Measurements from ENCODE around the gene CREB3L2.
"Not testable (repeated sequence)": the region's sequence is repeated elsewhere in the genome, so short reads cannot be mapped to it uniquely, and the experiment has no call there.

CREB3L2 gene

DNA sequence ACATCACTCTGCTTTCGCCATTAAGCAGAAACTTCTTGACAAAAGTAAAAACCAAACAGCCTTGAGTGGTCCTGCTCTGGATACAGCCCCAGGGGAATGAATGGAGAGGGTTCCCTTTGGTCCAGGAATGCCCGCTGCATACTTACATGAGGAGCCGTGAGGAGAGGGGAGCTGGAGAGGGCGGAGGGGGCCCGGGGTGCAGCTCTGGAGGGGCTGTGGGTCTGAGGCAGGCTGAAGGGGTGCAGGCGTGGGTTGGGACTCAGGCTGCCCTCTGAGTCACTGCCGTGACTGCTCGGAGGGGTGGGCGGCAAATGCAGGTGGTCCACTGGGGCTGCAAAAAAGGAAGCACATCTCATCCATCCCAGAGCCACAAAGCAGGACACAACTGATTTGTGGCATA is 93.8 kb downstream of the CREB3L2 start:
- DNase-seq (ENCODE audit: low read depth in 1 of 2, low spot score in 1 of 2) = no peak

DNA sequence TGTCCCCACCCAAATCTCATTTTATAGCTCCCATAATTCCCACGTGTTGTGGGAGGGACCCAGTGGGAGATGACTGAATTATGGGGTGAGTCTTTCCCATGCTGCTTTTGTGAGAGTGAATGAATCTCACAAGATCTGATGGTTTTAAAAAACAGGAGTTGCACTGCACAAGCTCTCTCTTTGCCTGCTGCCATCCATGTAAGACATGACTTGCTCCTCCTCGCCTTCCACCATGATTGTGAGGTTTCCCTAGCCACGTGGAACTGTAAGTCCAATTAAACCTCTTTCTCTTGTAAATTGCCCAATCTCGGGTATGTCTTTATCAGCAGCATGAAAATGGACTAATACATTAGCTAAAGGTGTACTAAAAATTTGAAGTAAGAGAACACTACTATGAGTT is 95.2 kb downstream of the CREB3L2 start:
- DNase-seq (ENCODE audit: low read depth in 1 of 2, low spot score in 1 of 2) = not testable (repeated sequence)

- no peak for DNase-seq (ENCODE audit: low read depth in 1 of 2, low spot score in 1 of 2)
These were observed 97.1 kb downstream of the CREB3L2 start for GRCh38 chr7:137904833-137905232.

GRCh38 chr7:137903382-137904169 is 98.3 kb downstream of the CREB3L2 start:
- peak; percentile 5 to 21 for DNase-seq (ENCODE audit: low read depth in 1 of 2, low spot score in 1 of 2)

DNA sequence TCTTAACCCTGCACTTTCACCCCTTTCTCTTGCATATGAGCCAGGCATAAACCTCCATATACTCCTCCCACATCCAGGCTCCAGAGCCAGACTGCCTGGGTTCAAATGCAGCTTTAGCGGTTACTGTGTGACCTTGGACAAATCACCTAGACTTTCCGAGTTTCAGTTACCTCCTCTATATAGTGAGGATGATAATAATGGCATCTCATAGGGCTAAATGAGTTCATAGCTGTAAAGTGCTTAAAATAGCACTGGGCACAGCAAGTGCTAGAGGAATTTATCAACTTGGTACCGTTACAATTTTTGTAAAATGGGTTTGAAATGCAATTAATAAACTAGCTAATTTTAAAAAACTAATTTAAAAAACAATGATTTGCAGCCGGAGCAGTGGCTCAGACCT is 101.7 kb downstream of the CREB3L2 start:
- no peak for DNase-seq (ENCODE audit: low read depth in 1 of 2, low spot score in 1 of 2)

DNA sequence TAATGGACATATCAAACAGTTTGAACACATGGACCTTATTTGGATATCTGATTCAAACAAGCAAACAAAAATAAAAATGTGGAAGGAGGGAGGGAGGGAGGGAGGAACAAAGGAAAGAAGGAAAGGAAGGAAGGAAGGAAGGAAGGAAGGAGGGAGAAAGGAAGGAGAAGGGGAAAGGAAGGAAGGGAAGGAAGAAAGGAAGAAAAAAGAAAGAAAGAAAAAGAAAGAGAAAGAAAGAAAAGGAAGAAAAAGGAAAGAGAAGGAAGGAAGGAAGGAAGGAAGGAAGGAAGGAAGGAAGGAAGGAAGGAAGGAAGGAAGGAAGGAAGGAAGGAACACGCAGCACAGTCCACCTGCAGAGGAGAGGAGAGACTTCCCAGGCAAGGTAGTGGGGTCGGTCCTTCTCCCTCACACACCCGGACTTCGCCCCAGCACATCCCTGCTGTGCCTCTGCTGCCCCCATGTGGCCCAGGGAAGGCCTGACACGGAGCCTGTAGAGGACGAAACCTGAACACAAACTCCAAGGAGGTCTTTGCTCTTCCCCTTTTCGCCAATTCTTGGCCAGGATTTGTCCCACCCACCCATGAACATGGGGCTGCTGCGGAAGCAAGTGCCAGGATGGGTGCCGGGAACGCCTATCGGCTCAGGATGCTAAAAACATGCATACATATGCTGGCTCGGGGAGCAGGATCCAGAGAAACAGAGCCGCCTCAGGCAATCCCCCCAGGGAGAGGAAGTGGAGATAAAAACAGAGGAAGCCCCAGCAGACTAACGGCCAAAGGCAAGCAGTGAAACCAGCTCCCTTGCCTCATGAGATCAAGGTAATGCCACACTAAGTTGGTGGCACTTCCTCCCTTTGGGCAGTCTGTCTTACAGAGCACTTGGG is 102.8 kb downstream of the CREB3L2 start:
- DNase-seq (ENCODE audit: low read depth in 1 of 2, low spot score in 1 of 2) = peak; percentile 53 to 70

DNA sequence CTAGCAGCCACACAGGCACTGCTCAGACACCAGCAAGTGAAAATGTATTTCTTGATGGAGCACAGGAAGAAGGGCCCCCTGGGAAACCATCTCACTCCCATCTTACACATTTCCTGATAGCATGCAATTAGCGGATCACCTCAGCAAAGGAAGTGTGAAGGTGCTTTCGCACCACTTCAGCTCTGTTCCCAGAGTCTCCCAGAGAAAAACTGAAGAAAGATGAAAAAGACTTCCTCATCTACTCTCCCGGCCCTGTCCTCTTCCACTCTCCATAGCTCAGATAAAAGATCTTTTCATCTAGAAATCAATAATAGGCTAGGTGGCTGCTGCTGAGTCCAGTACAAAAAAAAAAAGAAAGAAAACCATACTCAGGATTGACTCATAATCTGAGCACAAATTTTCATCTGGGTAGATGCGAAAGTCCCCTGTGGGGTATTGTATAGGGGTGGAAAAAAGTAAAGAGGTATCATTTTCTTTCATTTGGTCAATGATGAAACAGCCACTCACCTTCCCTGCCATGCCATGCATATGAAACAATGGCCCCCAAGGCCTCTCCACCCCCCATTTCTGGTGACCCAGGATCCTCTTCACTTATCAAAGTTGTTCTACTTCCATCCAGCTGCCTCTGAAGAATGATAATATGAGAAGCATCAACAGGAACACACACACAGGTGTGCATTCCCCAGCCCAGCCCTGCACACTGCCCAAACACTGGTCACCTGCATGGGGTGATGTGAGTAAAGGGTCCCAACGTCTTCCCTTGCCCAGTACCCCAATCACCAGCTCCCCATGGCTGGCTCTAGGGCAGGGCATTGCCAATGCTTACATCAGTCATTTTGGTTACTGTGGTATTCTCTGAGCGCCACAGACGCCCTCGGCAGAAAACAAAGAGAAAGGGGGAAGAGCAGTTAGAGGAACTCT is 106.3 kb downstream of the CREB3L2 start:
- no peak for DNase-seq (ENCODE audit: low read depth in 1 of 2, low spot score in 1 of 2)

DNA sequence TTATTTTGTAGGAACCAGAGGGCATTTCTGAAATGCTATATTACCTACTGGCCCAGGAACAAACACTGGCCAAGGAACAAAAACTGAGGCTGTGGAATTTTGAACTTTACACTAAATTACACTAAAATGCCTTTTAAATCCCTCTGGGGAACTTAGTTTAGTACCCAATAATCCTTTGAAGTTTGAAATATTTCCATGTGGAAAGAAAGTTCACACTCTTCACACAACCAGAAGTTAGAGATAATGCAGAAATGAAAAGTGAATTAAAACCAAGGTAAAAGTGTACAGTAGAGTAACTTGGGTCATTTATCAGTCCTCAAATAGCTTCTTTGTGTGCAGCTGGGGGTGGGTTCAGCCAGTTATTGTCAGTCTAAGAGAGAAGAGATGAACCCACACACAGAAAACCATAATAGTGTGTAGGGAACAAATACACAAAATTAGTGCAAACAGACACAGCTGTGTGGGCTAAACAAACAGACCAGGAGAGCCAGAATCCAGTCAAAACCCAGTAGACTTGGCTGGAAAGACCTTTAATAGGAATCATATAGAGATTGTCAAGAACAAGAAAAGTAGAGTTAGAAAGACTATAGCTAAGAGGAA is 108.6 kb downstream of the CREB3L2 start:
- no peak for DNase-seq (ENCODE audit: low read depth in 1 of 2, low spot score in 1 of 2)

- no peak for DNase-seq (ENCODE audit: low read depth in 1 of 2, low spot score in 1 of 2)
These were observed 110.8 kb downstream of the CREB3L2 start for GRCh38 chr7:137891016-137891655.

GRCh38 chr7:137890449-137890921 is 111.4 kb downstream of the CREB3L2 start:
- no peak for DNase-seq (ENCODE audit: low read depth in 1 of 2, low spot score in 1 of 2)

DNA sequence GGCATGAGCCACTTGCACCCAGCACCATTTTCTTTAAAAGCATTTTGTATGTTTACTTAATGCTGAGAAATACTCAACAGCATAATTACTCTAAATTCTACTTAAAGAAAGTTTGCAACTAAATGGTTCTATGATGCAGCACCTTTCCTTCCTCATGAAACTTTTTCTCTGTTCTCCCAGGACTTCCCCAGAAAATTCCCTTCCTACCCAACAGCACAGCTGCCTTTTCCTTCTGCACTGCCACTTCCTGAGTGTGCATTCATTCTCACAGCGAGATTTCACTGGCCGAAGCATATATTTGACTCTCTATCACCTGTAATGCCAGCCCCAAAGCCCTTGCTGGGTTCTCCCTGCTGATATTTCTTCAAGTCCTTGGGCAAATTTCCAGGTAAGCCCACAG is 113.6 kb downstream of the CREB3L2 start:
- DNase-seq (ENCODE audit: low read depth in 1 of 2, low spot score in 1 of 2) = no peak

GRCh38 chr7:137886746-137887145 is 115.1 kb downstream of the CREB3L2 start:
- no peak for DNase-seq (ENCODE audit: low read depth in 1 of 2, low spot score in 1 of 2)

GRCh38 chr7:137886281-137886680 is 115.6 kb downstream of the CREB3L2 start:
- DNase-seq (ENCODE audit: low read depth in 1 of 2, low spot score in 1 of 2) = no peak

GRCh38 chr7:137885678-137886077 is 116.2 kb downstream of the CREB3L2 start:
- DNase-seq (ENCODE audit: low read depth in 1 of 2, low spot score in 1 of 2) = no peak

GRCh38 chr7:137882806-137883205 is 119.1 kb downstream of the CREB3L2 start:
- DNase-seq (ENCODE audit: low read depth in 1 of 2, low spot score in 1 of 2) = no peak

- DNase-seq (ENCODE audit: low read depth in 1 of 2, low spot score in 1 of 2) = no peak
These were observed 119.6 kb downstream of the CREB3L2 start for GRCh38 chr7:137882261-137882668.

GRCh38 chr7:137881607-137882260 is 120.2 kb downstream of the CREB3L2 start:
- no peak for DNase-seq (ENCODE audit: low read depth in 1 of 2, low spot score in 1 of 2)

- DNase-seq (ENCODE audit: low read depth in 1 of 2, low spot score in 1 of 2) = no peak
These were observed 121.5 kb downstream of the CREB3L2 start for GRCh38 chr7:137880432-137880831.

GRCh38 chr7:137879357-137880158 is 122.3 kb downstream of the CREB3L2 start:
- DNase-seq (ENCODE audit: low read depth in 1 of 2, low spot score in 1 of 2) = no peak

Data from stimulated activated CD4-positive, alpha-beta T cell treated with anti-CD3 and anti-CD28 coated beads, Interleukin-15, amount 100 ng/mL, for 1 hour (primary cell).